Measurements from ENCODE around the gene HSD17B8. TPM values are rescaled to one million over a fixed set of nuclear protein-coding genes. Genes with fewer than 3 reads are reported as not detected.
A peak's percentile ranks its signal among the peaks of the same experiment; 100 is the strongest.

HSD17B8 gene
- total RNA-seq (2014; rRNA removed; shearing (Covaris generic); ENCODE audit: low replicate concordance) = not detected in 2 replicates

GRCh38 chr6:33204415-33205190, at the start of gene HSD17B8:
Gene HSD17B8, plus strand, starts transcription at chr6:33204655. Its CDS starts 14 bp downstream, at chr6:33204669.
- Histone ChIP-seq H3K4me3 (no peak within 1 kb of the TSS), H3K27me3 (no peaks in the 10 kb centered on the region), H3K36me3 (peaks cover 67% of the 10 kb centered on the region), H3K9me3 (no peaks in the 10 kb centered on the region)
- DNase-seq = no peak

GRCh38 chr6:33156561-33156960, 47.9 kb upstream of the HSD17B8 start:
- no peak overlapping the region for H3K4me3 ChIP-seq
- no peaks in the 10 kb centered on the region for H3K27me3 ChIP-seq
- peaks cover 8% of the 10 kb centered on the region for H3K9me3 ChIP-seq
- H3K36me3 ChIP-seq = no peaks in the 10 kb centered on the region
- peak; percentile 51 for DNase-seq

GRCh38 chr6:33156964-33157363, 47.5 kb upstream of the HSD17B8 start:
- H3K36me3 ChIP-seq = no peaks in the 10 kb centered on the region
- H3K9me3 ChIP-seq = peaks cover 5% of the 10 kb centered on the region
- no peak for DNase-seq
- no peaks in the 10 kb centered on the region for H3K27me3 ChIP-seq
- H3K4me3 ChIP-seq = no peak overlapping the region

- no peak for DNase-seq
- Histone ChIP-seq H3K4me3 (no peak overlapping the region), H3K27me3 (no peaks in the 10 kb centered on the region), H3K36me3 (no peaks in the 10 kb centered on the region), H3K9me3 (no peaks in the 10 kb centered on the region)
Observed at GRCh38 chr6:33160096-33160495, 44.4 kb upstream of the HSD17B8 start.

- peak; percentile 100 for DNase-seq
- Histone ChIP-seq H3K36me3 (no peaks in the 10 kb centered on the region), H3K4me3 (peak overlapping the region; percentile 51)
Observed at GRCh38 chr6:33160728-33161344, 43.6 kb upstream of the HSD17B8 start.

GRCh38 chr6:33161354-33162331, 42.8 kb upstream of the HSD17B8 start:
- H3K4me3 ChIP-seq = peak overlapping the region; percentile 51
- H3K9me3 ChIP-seq = no peaks in the 10 kb centered on the region
- no peaks in the 10 kb centered on the region for H3K36me3 ChIP-seq
- DNase-seq = peak; percentile 98
- no peaks in the 10 kb centered on the region for H3K27me3 ChIP-seq

More at GRCh38 chr6:33160728-33161344, 43.6 kb upstream of the HSD17B8 start:
- Histone ChIP-seq H3K9me3 (no peaks in the 10 kb centered on the region), H3K27me3 (no peaks in the 10 kb centered on the region)

GRCh38 chr6:33163540-33163939, 40.9 kb upstream of the HSD17B8 start:
- DNase-seq = no peak
- Histone ChIP-seq H3K4me3 (no peak overlapping the region), H3K36me3 (no peaks in the 10 kb centered on the region), H3K9me3 (no peaks in the 10 kb centered on the region), H3K27me3 (no peaks in the 10 kb centered on the region)

- Histone ChIP-seq H3K27me3 (no peaks in the 10 kb centered on the region), H3K4me3 (no peak overlapping the region), H3K9me3 (no peaks in the 10 kb centered on the region), H3K36me3 (no peaks in the 10 kb centered on the region)
- DNase-seq = no peak
Observed at GRCh38 chr6:33164176-33164575, 40.3 kb upstream of the HSD17B8 start.

GRCh38 chr6:33164665-33165373, 39.6 kb upstream of the HSD17B8 start:
- Histone ChIP-seq H3K9me3 (no peaks in the 10 kb centered on the region), H3K27me3 (no peaks in the 10 kb centered on the region), H3K36me3 (no peaks in the 10 kb centered on the region), H3K4me3 (no peak overlapping the region)
- no peak for DNase-seq

- H3K27me3 ChIP-seq = no peaks in the 10 kb centered on the region
- H3K4me3 ChIP-seq = no peak overlapping the region
- H3K9me3 ChIP-seq = no peaks in the 10 kb centered on the region
- H3K36me3 ChIP-seq = no peaks in the 10 kb centered on the region
- no peak for DNase-seq
Observed at GRCh38 chr6:33165581-33166258, 38.7 kb upstream of the HSD17B8 start.

GRCh38 chr6:33166363-33166762, 38.1 kb upstream of the HSD17B8 start:
- no peak for DNase-seq
- H3K36me3 ChIP-seq = no peaks in the 10 kb centered on the region
- H3K27me3 ChIP-seq = no peaks in the 10 kb centered on the region
- no peak overlapping the region for H3K4me3 ChIP-seq
- H3K9me3 ChIP-seq = no peaks in the 10 kb centered on the region

GRCh38 chr6:33166811-33167210, 37.6 kb upstream of the HSD17B8 start:
- Histone ChIP-seq H3K4me3 (no peak overlapping the region), H3K9me3 (no peaks in the 10 kb centered on the region), H3K27me3 (no peaks in the 10 kb centered on the region), H3K36me3 (no peaks in the 10 kb centered on the region)
- DNase-seq = no peak

- no peaks in the 10 kb centered on the region for H3K27me3 ChIP-seq
- no peaks in the 10 kb centered on the region for H3K36me3 ChIP-seq
- no peaks in the 10 kb centered on the region for H3K9me3 ChIP-seq
- DNase-seq = no peak
- no peak overlapping the region for H3K4me3 ChIP-seq
Observed at GRCh38 chr6:33167374-33168283, 36.8 kb upstream of the HSD17B8 start.

- H3K4me3 ChIP-seq = no peak overlapping the region
- no peak for DNase-seq
- H3K36me3 ChIP-seq = no peaks in the 10 kb centered on the region
Observed at GRCh38 chr6:33168284-33168601, 36.2 kb upstream of the HSD17B8 start.

GRCh38 chr6:33168639-33169038, 35.8 kb upstream of the HSD17B8 start:
- Histone ChIP-seq H3K4me3 (no peak overlapping the region), H3K36me3 (no peaks in the 10 kb centered on the region), H3K9me3 (no peaks in the 10 kb centered on the region), H3K27me3 (no peaks in the 10 kb centered on the region)
- DNase-seq = no peak

More at GRCh38 chr6:33168284-33168601, 36.2 kb upstream of the HSD17B8 start:
- H3K27me3 ChIP-seq = no peaks in the 10 kb centered on the region
- no peaks in the 10 kb centered on the region for H3K9me3 ChIP-seq

Measured in MG63 (cell line).